ENCODE measurements around the gene MAP1LC3A.

Gene MAP1LC3A

DNA sequence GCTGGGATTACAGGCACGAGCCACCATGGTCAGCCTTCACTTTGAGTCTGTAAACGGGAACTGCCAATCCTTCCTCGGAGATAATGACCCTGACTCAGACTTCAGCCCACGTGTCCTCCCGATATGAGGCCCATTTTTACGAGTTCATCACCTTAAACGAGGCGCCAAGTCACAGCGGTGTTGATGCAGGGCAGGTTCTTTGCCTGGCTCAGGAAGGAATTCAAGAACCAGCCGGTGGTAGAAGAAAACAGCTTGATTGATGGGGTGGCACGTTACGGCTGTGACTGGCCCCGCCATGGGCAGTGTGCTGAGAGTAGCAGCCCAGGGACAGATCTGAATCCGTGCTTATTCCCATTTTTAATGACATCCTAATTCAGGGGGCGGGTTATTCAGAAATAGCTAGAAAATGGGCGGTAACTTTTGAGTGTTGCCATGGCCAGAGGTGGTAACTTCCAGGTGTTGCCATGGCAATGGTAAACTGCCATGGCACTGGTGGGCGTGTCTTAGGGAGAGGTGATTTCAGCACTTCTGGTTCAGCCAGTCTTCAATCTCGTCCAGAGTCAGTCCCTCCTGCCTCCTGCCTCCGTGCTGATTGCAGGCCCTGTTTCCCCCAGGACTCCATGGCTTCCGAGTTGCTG lies 9.1 kb upstream of the MAP1LC3A start:
- no peak for DNase-seq (ENCODE audit: low read depth in 2 of 2)

DNA sequence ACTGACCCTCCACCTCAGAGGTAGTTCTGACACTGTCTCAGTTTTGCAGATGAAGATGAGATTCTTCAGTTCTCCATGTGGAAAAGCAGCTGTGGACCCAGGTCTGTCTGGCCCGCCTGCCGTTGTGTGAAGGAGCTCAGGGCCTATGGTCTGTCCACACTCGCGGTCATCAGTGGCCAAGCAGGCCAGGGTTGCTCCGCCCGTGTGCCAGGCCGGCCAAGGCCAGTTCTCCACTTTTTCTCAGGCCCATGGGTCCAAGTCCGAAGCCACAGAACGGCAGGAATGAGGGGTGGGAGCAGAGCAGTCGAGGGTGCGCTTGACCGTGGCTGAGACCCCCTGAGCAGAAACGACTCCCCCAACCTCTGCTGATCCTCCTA lies 8.6 kb upstream of the MAP1LC3A start:
- DNase-seq (ENCODE audit: low read depth in 2 of 2): no peak

DNA sequence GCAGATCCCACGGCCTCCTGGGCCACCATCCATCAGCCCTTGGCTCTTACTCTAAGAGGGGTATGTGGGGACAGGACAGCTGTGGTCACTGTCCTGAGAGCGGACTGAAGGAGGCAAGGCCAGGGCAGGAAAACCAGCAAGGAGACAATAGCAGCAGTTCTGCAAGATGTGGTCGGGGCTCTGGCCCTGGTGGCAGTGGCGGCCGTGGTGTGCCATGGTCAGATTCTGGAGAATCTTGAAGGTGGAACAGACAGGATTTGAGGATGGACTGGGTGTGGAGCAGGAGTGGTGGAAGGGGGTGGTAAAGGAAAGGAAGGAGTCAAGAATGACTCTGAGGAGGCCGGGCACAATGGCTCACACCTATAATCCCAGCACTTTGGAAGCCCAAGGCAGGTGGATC lies 5.9 kb upstream of the MAP1LC3A start:
- DNase-seq (ENCODE audit: low read depth in 2 of 2): no peak

DNA sequence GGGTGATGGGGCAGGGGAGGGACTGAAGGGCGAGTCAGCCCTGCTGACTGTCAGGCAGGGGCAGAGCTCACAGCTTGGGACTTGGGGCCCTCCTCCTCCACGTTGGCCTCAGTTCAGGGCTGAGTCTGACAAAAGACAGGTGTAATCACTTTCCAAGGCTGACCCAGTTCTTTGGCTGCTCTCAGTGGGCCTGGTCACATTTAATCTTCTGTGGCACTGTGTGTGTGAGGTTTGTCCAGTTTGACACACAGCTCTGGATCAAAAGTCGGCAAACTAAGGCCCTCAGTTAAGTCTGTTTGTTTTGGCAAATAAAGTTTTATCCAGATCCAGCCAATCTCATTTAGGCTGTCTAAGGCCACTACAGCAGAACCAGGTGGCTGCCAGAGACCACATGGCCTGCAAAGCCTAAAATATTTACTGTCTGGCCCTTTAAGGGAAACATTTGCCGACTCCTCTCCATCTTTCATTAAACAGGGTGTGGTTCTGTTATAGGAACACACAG lies 5.1 kb upstream of the MAP1LC3A start:
- no peak for DNase-seq (ENCODE audit: low read depth in 2 of 2)

DNA sequence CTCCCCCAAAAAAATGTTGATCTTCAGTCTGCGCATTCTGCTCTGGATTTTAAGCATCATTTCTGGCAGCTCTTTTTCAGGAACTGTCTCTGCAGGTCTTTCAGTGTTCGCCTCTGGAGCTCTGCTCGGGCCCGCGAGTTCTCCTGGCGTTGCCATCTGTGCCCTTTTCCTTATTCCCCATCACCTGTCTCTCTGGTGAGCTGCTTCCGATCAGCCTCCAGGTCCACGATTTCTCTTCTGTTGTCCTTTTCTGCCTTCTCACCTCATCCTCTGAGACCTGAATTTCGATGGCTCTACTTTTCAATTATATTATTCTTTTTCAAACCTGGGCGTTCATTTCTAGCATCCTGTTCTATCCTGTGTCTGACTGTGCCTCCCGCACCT lies 590 bp upstream of the MAP1LC3A start:
- DNase-seq (ENCODE audit: low read depth in 2 of 2): no peak

DNA sequence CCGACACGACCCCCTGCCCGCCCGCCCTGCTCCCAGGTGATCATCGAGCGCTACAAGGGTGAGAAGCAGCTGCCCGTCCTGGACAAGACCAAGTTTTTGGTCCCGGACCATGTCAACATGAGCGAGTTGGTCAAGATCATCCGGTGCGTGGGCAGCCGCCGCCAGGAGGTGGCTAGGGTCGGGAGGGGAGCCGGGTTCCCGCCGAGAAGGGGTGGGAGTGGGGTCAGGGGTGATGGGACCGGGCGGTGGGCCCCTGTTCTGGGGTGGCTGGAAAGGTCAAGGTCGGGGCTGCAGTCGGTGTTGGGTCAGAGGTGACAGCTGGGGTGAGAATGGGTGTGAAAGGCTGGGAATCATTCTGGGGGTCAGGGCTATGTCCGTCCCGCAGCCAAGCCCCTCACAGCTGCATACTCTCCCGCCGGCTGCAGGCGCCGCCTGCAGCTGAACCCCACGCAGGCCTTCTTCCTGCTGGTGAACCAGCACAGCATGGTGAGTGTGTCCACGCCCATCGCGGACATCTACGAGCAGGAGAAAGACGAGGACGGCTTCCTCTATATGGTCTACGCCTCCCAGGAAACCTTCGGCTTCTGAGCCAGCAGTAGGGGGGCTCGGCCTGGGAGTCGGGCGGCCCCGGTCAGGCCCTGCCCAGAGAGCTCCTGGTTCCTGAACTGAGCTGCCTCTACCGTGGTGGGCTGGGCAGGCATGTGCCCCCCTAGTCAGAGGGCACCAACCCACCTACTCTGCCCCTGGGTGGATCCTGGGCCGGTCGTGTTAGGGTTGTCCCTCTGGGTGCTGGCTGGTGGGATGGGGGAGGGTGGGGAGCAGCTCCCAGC lies 1.0 kb downstream of the MAP1LC3A start:
- DNase-seq (ENCODE audit: low read depth in 2 of 2): no peak

DNA sequence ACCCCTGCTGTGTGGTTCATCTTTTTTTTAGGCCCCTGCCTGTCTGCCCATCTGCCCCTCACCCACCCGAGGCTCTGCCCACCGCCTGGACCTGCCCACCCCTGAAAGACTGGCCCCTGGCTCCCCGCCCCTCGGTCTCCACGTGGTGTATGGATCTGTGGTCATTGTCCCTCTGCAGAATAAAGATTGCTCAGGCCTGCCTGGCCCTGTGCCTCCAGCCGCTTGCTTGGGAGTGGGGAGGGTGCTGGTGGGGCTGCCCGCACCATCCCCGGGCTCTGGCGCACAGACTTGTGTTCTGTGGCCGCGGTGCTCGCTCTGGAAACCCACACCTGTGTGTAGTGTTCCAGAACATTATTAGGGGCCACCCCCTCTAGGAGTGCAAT lies 1.6 kb downstream of the MAP1LC3A start:
- no peak for DNase-seq (ENCODE audit: low read depth in 2 of 2)

DNA sequence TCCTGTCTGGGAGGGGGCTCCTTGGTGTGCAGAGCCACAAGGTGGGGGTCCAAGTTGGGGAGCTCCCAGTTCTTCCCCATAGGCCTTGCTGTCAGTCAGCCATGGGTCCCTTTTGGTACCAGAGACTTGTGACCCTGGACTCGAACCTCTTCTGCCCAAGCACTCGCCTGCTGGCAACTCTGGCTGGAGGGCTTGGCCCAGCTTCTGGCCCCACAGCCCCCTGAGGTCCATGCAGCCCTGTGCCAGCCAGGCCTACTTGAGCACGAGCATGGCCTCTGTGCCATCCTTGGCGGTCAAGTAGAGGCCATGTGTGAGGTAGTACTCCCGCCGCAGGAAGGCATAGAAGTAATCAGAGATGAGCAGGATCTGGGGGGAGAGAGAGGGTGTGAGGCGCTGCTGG lies 2.1 kb downstream of the MAP1LC3A start:
- no peak for DNase-seq (ENCODE audit: low read depth in 2 of 2)

DNA sequence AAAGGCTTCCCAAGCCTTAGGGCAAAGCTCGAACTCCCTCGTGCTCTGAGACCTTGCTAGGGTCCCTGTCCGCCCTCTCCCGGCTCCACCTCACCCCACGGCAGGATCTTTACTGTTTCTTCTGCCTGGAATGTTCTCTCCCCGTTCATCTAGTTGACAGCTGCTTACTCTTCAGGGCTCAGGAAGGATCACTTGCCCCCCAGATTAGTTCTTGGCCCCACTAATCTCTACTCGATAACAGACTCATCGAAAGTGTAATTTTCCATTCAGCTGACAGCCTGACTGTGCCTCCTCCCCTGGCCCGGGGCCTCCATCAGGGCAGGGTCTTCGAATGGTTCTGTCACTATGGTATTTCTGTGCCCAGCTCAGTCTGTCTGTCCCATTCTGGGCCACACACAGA lies 3.1 kb downstream of the MAP1LC3A start:
- DNase-seq (ENCODE audit: low read depth in 2 of 2): no peak

DNA sequence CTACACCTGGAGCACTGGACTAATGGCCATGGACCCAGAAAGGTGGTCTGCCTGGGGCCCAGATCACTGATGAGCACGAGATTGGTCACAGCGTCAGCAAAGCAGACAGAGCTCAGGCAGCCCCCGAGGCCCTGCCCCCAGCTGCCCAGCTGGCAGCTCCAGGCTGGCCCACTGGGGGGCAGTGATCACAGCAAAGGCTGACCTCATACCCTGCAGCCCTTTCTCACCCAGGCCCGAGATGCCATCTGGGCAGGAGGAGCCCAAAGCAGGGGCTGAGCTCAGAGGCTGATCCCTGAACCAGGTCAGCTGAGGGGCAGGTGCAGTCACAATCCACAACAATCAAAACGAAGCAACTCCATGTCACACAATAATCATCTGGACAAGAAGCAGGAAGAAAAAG lies 4.1 kb downstream of the MAP1LC3A start:
- DNase-seq (ENCODE audit: low read depth in 2 of 2): no peak

DNA sequence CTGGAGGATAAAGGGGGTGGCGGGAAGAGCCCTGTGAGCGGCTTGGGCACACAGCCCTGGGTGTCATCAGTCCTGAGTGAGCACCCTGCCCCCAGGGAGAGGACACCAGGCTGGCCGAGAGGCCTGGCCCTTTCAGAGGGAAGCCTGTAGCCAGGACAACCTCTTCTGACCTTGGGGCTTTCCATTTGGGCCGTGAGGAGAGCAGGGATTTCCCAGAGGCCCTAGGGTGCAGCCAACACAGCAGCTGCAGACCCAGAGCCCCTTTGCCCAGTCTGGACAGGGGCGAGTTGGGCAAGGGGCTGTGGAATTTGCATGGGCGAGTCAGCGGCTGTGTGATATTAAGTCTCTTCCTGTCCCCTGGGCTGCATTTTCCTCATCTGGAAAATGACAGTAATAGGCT lies 6.3 kb downstream of the MAP1LC3A start:
- no peak for DNase-seq (ENCODE audit: low read depth in 2 of 2)

DNA sequence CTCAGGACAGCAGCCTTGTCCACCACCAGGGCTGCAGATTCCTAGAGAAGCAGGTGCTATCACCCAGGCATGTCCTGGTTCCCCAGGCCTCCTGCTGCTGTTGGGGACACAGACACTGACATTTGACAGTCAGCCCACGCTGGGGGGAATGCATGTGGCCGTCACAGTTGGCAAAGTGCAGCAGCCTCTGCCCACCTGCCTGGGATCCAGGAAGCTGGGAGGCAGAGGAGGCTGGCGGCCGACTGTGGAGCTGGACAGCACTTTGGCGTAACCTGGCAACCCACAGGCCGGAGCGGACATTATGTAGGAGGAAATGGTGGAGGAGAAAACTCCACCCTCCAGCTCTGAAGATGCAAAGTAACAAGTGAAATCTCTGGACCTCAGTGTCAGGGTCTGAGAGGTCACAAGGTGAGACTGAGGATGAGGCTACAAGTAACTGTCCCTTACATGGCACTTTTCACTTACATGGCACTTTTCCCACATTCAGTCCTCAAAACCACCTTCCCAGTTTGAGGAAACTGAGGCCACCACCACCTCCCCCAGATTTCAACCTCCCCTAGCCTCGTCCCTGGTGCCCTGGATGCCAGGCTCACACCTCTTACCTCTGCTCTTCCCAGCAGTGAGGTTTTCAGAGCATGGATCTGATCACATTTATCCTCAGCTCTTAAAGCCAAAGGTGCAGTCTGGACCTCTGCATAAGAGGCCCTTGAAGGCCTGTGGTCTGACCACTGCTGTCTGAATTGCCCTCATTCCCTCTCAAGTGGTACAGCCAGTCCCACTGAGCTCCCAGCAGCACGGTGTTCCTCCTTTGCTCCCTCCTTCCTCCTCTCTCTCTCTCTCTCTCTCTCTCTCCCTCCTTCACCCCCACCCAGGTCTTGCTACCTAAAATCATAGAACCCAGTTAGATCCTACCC lies 8.7 kb downstream of the MAP1LC3A start:
- no peak for DNase-seq (ENCODE audit: low read depth in 2 of 2)

DNA sequence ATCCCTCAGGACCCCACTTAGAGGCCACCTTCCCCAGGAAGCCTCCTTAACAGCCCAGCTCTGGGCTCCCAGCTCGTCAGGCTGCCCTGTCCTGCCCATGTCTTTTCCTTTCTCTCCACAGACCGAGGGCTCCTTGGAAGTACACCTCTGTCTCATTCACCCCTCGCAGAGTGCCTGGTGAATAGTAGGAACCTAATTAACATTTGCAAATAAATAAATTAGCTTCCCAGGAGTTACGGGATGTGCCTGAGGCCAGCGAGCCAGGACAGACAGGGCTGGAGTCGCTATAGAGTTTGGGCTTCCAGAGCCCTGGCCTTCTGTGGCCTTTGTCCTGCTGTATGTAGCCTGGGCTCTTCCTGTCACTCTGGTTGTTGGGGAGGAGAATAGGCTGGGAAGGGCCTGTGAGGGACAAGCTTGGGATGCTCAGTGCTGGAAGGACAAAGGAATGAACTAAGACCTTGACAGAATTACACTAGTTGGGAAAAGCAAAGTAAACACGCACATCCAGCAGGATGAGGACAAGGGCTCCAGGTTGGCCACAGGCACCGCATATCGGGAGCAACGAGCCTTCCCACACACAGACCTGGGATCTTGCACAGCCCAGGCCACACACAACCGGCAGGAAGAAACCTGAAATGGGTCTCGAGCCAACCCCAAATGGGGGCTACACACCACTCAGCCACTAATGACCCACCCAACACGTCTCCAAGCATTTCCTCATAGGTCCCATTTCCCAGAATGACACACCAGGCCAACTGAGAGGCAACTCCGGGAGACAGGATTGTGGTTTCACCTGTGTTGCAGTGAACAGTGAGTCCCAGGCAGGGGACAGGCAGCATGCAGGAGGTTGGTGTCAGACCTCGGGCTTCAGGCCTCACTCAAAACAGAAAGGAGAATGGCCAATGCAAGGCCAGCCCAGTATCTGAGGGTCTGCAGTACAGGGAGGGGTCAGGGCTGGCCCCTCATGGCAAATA lies 9.7 kb downstream of the MAP1LC3A start:
- DNase-seq (ENCODE audit: low read depth in 2 of 2): no peak

DNA sequence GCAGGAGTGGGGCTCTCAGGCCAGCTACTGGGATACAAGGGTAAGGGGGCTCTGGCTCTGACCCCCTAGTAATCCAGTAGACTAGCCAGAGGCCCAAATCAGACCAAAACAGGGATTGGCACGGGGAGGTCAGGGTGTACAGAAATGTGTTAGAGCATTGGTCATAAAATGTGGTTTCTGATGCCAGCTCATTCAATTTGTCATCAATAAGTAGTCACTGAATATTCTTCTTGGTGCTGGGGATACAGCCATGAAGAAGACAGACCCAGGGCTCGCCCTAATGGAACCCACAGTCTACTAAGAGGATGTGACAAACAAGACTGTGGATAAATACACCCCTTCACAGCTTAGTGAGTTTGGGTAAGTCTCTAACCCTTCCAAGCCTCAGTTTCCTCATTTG lies 11.1 kb downstream of the MAP1LC3A start:
- no peak for DNase-seq (ENCODE audit: low read depth in 2 of 2)

DNA sequence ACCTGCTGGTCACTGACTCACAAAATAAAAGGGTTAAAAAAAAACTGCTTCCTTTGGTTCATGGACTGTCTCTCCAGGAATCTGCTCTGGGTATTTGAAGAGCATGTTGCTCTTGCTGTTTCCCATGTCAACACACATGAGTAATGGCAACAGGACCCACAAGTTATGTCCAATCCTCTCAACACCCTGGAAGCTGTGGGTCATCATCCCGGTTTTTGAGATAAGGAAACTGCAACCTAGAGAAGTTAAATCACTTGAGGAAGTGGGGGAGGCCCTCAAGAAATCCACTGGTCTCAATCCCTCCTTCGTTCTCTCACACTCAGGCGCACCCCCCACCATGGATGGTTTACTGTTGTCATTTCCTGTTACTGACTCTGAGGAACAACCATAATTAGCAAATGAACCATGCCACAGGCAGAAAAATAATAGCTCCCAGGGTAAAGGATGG lies 12.4 kb downstream of the MAP1LC3A start:
- DNase-seq (ENCODE audit: low read depth in 2 of 2): no peak

DNA sequence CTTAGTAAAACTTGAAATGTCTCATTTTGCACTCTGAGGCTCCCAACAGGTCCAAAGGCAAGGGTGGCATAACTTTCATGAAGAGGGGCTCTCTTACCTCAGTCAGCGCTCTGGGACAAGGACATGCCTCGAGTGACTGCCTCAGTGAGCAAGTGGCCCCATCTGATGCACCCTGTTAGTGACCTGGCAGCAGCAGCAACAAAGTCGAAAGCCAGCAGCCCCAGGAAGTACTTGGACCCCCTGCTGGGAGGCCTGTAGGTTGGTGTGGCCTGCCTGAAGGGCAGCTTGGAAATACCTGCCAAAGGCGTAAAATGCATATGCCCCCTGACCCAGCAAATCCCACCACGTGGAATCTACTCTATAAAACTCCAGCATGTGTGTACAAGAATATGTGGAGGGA lies 13.2 kb downstream of the MAP1LC3A start:
- DNase-seq (ENCODE audit: low read depth in 2 of 2): no peak

DNA sequence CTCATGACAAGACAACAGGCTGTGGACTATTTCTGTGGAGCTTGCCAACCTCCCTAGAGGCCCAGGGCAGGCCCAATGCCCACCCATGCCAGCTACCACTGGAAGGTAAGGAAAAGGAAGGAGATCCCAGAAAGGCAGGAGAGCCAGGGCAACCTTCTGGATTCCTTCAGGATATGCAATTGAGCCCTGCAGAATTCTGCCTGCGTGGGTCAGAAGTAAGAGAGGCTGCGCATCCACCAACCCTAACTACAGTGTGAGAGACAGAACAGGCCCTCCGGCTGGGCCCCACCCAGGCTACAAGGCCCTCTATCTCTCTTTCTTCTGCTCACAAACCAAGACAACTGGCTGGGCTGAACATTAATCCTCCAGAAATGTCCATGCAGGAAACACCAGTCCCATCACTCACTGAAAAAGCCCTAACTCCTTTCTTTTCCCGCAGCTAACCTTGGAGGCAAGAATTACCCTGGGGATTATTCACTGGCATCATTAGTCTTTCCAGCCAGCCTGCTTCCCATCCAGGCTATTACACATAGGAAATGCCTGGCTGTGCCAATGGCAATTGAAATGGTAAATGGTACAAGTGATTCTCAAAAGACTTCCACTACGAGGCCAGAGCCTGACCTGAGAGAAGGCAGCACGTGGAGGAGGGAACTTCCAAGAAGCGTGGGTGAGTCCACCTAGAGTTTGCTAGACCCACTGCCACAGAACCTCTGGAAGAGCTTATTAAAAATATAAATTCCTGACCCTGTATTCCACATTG lies 15.2 kb downstream of the MAP1LC3A start:
- no peak for DNase-seq (ENCODE audit: low read depth in 2 of 2)

DNA sequence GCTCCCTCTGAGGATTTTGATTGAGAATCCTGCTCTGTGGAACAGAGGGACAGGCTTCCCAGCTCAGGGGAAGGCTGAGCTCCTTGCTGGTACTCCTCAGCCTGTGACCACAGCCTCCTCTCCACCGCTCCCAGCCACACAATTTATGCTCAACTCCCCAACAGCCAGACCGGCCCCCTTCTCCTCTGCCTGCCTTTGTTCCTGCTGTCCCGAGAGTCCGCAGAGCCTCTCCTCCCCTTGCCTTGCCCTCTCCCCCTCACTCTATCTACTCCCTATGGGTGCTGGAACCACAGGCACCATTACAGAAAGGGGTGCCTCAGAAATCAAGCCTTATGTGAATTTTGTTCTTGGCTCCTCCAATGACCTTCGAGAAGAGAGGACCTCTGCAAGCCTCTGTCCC lies 15.9 kb downstream of the MAP1LC3A start:
- no peak for DNase-seq (ENCODE audit: low read depth in 2 of 2)

DNA sequence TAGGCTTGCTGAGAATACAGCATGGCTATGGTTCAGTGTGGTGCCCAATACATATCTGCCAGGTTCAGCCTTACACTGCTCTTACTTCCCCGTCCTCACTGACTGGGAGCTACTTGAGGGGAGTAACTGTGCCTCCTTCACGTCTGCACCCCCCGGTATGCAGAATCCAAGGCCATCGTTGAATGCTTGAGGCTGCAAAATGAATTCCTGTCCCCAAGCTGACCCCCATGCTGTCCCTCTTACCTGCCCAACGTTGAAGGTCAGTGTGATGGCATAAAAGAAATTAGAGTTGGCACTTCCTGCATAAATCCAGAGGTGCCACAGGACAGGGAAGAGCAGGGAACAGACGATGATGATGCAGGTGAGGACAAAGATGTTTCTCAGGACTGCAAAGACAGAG lies 16.3 kb downstream of the MAP1LC3A start:
- DNase-seq (ENCODE audit: low read depth in 2 of 2): no peak

DNA sequence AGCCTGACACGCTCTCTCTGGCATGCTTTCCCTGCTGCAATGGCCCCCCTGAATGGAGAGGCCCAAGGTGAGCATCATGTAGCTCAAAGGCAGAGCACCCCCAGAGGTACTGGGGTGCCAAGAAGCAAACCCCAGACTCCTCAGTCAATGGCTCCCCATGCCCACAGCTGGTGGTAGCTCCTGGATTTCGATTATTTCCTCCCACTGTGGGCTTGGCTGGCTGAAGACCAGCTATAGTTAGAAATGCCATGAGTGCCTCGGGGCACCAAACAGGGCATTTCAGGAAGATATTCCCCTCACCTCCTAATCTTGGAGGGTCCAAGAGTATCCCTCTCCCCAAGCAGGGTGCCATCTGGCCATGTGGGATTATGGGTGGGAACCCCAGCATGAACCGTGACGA lies 16.8 kb downstream of the MAP1LC3A start:
- DNase-seq (ENCODE audit: low read depth in 2 of 2): no peak

Data from stimulated activated CD4-positive, alpha-beta T cell treated with anti-CD3 and anti-CD28 coated beads, Interleukin-1b, Interleukin-23, amount 100 ng/mL, for 1 hour (primary cell).